H9 (cell line): ENCODE results near the gene NEXN. TPM values are rescaled to one million over a fixed set of nuclear protein-coding genes. Genes with fewer than 3 reads are reported as not detected.

ENCODE experiments used
- DNase-seq: peaks from one replicate; pipeline ENCODE4 v3.0.0-alpha.2; 2017
- H2AFZ ChIP-seq: one replicate; pipeline ENCODE4 v1.6.1; 2013; ENCODE audit warnings: mild to moderate bottlenecking, low read length, control low read depth, moderate library complexity
- H2AK5ac ChIP-seq: 2 replicates; pipeline ENCODE4 v1.6.1; 2013; ENCODE audit warnings: low read length, control low read depth, mixed read lengths; ENCODE audit not compliant: insufficient read length
- H2BK120ac ChIP-seq: one replicate; pipeline ENCODE4 v1.6.1; 2013; ENCODE audit warnings: low read depth, mild to moderate bottlenecking, low read length, control low read depth, inconsistent platforms; ENCODE audit not compliant: poor library complexity, severe bottlenecking
- H2BK12ac ChIP-seq: 2 replicates; pipeline ENCODE4 v1.6.1; 2013; ENCODE audit warnings: low read length, control low read depth, mixed read lengths, low read depth; ENCODE audit not compliant: insufficient read length
- H2BK15ac ChIP-seq: 2 replicates; pipeline ENCODE4 v1.6.1; 2013; ENCODE audit warnings: low read depth, low read length, control low read depth
- H2BK20ac ChIP-seq: one replicate; pipeline ENCODE4 v1.6.1; 2013; ENCODE audit warnings: low read depth, mild to moderate bottlenecking, low read length, control low read depth, inconsistent platforms; ENCODE audit not compliant: poor library complexity, severe bottlenecking
- H2BK5ac ChIP-seq: 2 replicates; pipeline ENCODE4 v1.6.1; 2013; ENCODE audit warnings: low read length, control low read depth, mixed read lengths; ENCODE audit not compliant: insufficient read length
- H3K14ac ChIP-seq: 2 replicates; pipeline ENCODE4 v1.6.1; 2013; ENCODE audit warnings: low read length, control low read depth; ENCODE audit not compliant: insufficient read depth
- H3K18ac ChIP-seq: 2 replicates; pipeline ENCODE4 v1.6.1; 2013; ENCODE audit warnings: low read depth, mild to moderate bottlenecking, mixed read lengths, low read length, control low read depth; ENCODE audit not compliant: insufficient read length
- H3K23ac ChIP-seq: 2 replicates; pipeline ENCODE4 v1.6.1; 2013; ENCODE audit warnings: low read length, control low read depth, mixed read lengths, low read depth; ENCODE audit not compliant: insufficient read length
- H3K23me2 ChIP-seq: 2 replicates; pipeline ENCODE4 v1.6.1; 2013; ENCODE audit warnings: low read depth, mild to moderate bottlenecking, mixed read lengths, low read length, control low read depth; ENCODE audit not compliant: insufficient read length, poor library complexity, severe bottlenecking
- H3K27ac ChIP-seq: 2 replicates; pipeline ENCODE4 v1.5.1; 2013; ENCODE audit warnings: low read length, control low read depth, mixed read lengths, low read depth; ENCODE audit not compliant: insufficient read length
- H3K27me3 ChIP-seq: 2 replicates; pipeline ENCODE4 v1.6.1; 2013; ENCODE audit warnings: low read length, control low read depth, inconsistent platforms; ENCODE audit not compliant: insufficient read depth
- H3K4ac ChIP-seq: 2 replicates; pipeline ENCODE4 v1.6.1; 2013; ENCODE audit warnings: low read depth, mild to moderate bottlenecking, control low read depth, inconsistent platforms, low read length, moderate library complexity
- H3K4me1 ChIP-seq: 2 replicates; pipeline ENCODE4 v1.6.1; 2013; ENCODE audit warnings: low read length, control low read depth, inconsistent platforms; ENCODE audit not compliant: insufficient read depth
- H3K4me2 ChIP-seq: 2 replicates; pipeline ENCODE4 v1.6.1; 2013; ENCODE audit warnings: low read length, control low read depth, mixed read lengths; ENCODE audit not compliant: insufficient read length, insufficient read depth
- H3K56ac ChIP-seq: 2 replicates; pipeline ENCODE4 v1.6.1; 2013; ENCODE audit warnings: low read depth, mild to moderate bottlenecking, mixed read lengths, low read length, control low read depth; ENCODE audit not compliant: insufficient read length
- H3K79me1 ChIP-seq: 2 replicates; pipeline ENCODE4 v1.6.1; 2013; ENCODE audit warnings: low read depth, mild to moderate bottlenecking, moderate library complexity, low read length, control low read depth, inconsistent platforms; ENCODE audit not compliant: insufficient read depth, poor library complexity, severe bottlenecking
- H3K79me2 ChIP-seq: 2 replicates; pipeline ENCODE4 v1.6.1; 2013; ENCODE audit warnings: low read length, control low read depth, inconsistent platforms; ENCODE audit not compliant: insufficient read depth
- H3K9ac ChIP-seq: 2 replicates; pipeline ENCODE4 v1.6.1; 2013; ENCODE audit warnings: low read length, control low read depth, mixed read lengths; ENCODE audit not compliant: insufficient read length; ENCODE audit errors: extremely low read depth
- H3K9me3 ChIP-seq: one replicate; pipeline ENCODE4 v1.6.1; 2013; ENCODE audit warnings: low read depth, low read length, inconsistent platforms; ENCODE audit not compliant: control insufficient read depth
- H3T11ph ChIP-seq: one replicate; pipeline ENCODE4 v1.6.1; 2013; ENCODE audit warnings: mild to moderate bottlenecking, low read length, control low read depth, inconsistent platforms
- H4K20me1 ChIP-seq: one replicate; pipeline ENCODE4 v1.6.1; 2013; ENCODE audit not compliant: control insufficient read depth, insufficient read length, insufficient read depth
- H4K5ac ChIP-seq: 2 replicates; pipeline ENCODE4 v1.6.1; 2013; ENCODE audit warnings: low read depth, mild to moderate bottlenecking, mixed read lengths, low read length, control low read depth; ENCODE audit not compliant: insufficient read length
- H4K8ac ChIP-seq: replicated peaks from 2 replicates; pipeline ENCODE4 v1.6.1; 2013; ENCODE audit warnings: low read length, control low read depth, mixed read lengths, low read depth; ENCODE audit not compliant: insufficient read length
- H4K91ac ChIP-seq: 2 replicates; pipeline ENCODE4 v1.6.1; 2013; ENCODE audit warnings: low read depth, mild to moderate bottlenecking, moderate library complexity, mixed read lengths, low read length, control low read depth; ENCODE audit not compliant: insufficient read length
- H3K27ac Mint-ChIP-seq, 3 experiments: 2 replicates in 2 of 3; 3 replicates in 1 of 3; pipeline ENCODE4 v1.8.0; 2020 to 2021; ENCODE audit warnings: mixed read lengths in 3 of 3, mild to moderate bottlenecking in 1 of 3, moderate library complexity in 1 of 3
- H3K27me3 Mint-ChIP-seq: 2 replicates; pipeline ENCODE4 v1.8.0; 2021; ENCODE audit warnings: low read depth, mild to moderate bottlenecking, moderate library complexity, mixed read lengths
- H3K36me3 Mint-ChIP-seq, 3 experiments: 2 replicates in 2 of 3; 3 replicates in 1 of 3; pipeline ENCODE4 v1.8.0; 2020 to 2021; ENCODE audit warnings: low read depth in 3 of 3, mixed read lengths in 3 of 3; ENCODE audit not compliant: insufficient read depth in 1 of 3
- H3K4me1 Mint-ChIP-seq, 2 experiments: 2 replicates each; pipeline ENCODE4 v1.8.0; 2020; ENCODE audit warnings: mixed read lengths in 2 of 2
- H3K4me3 Mint-ChIP-seq, 2 experiments: 2 replicates in 1 of 2; 3 replicates in 1 of 2; pipeline ENCODE4 v1.8.0; 2020 to 2021; ENCODE audit warnings: mild to moderate bottlenecking in 2 of 2, mixed read lengths in 2 of 2, moderate library complexity in 1 of 2
- H3K9me3 Mint-ChIP-seq, 2 experiments: 2 replicates in 1 of 2; 3 replicates in 1 of 2; pipeline ENCODE4 v1.8.0; 2020; ENCODE audit warnings: mild to moderate bottlenecking in 2 of 2, mixed read lengths in 2 of 2, moderate library complexity in 1 of 2
- WGBS: extraction: QIAGEN DNeasy Blood & Tissue Kit; methylation state at CpG from one replicate; pipeline ENCODE4 v1.1.7; 2013; ENCODE audit warnings: missing lambda C conversion rate, low lambda C conversion rate, mixed read lengths; ENCODE audit not compliant: insufficient read length; ENCODE audit errors: extremely low coverage; 5-methylcytosine and 5-hydroxymethylcytosine counted together
- total RNA-seq: library from RNA; stranded (reverse); gene quantifications from 2 replicates; pipeline ENCODE4 v1.2.1, GENCODE V29; 2021
- TF ChIP-seq, protein P1 (sequence below): fragments of 200-600 bp; sonication (generic); conservative IDR thresholded peaks from 3 replicates; pipeline ENCODE4 v1.8.0; 2021; ENCODE audit warnings: antibody characterized with exemption, mild to moderate bottlenecking

The NEXN gene
- total RNA-seq, 1 experiment from 2014 or later = 3.2 TPM

DNA sequence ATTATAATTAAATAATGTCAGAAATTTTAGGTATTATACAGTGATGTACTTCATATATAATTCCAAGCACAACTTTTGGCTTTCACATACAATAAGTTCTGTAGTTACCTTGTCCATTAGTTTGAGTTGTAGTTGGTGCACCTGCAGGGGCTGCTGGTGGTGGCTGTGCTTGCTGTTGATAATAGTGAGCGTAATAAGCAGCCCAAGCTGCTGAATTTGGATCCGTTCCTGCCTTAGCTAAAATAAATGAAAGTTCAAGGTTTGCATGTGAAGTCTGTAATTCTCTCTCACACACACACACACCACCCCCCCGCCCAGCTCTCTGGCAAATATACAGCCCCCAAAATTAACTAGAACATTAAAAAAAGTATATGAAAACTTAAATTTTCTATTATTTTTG, 68.0 kb downstream of the NEXN start:
- H3K27ac Mint-ChIP-seq = no peak overlapping the region
- Histone ChIP-seq H3K4me2 (no peak overlapping the region), H2BK12ac (no peak overlapping the region), H3K56ac (no peak overlapping the region), H3K9ac (no peak overlapping the region), H3K79me1 (peaks cover 7% of the 10 kb centered on the region), H3K79me2 (no peaks in the 10 kb centered on the region), H4K20me1 (no peaks in the 10 kb centered on the region), H2AFZ (no peak overlapping the region), H3K9me3 (no peaks in the 10 kb centered on the region), H2AK5ac (no peak overlapping the region), H4K91ac (no peak overlapping the region), H3K23ac (no peak overlapping the region), H3K4ac (no peak overlapping the region), H3K14ac (no peak overlapping the region), H3K27ac (no peak overlapping the region), H2BK5ac (no peak overlapping the region), H3K23me2 (no peaks in the 10 kb centered on the region), H3K4me1 (no peaks in the 10 kb centered on the region), H3K27me3 (no peaks in the 10 kb centered on the region), H2BK15ac (no peak overlapping the region), H3T11ph (no peak overlapping the region), H2BK20ac (no peak overlapping the region), H3K18ac (no peak overlapping the region), H4K8ac (no peak overlapping the region), H2BK120ac (no peak overlapping the region), H4K5ac (no peak overlapping the region)
- no CpG with 5 or more reads among the region's 3 CpGs for WGBS
- H3K4me3 Mint-ChIP-seq = no peak overlapping the region
- H3K9me3 Mint-ChIP-seq = no peaks in the 10 kb centered on the region
- H3K27me3 Mint-ChIP-seq = no peaks in the 10 kb centered on the region
- TF ChIP-seq, protein P1, sequence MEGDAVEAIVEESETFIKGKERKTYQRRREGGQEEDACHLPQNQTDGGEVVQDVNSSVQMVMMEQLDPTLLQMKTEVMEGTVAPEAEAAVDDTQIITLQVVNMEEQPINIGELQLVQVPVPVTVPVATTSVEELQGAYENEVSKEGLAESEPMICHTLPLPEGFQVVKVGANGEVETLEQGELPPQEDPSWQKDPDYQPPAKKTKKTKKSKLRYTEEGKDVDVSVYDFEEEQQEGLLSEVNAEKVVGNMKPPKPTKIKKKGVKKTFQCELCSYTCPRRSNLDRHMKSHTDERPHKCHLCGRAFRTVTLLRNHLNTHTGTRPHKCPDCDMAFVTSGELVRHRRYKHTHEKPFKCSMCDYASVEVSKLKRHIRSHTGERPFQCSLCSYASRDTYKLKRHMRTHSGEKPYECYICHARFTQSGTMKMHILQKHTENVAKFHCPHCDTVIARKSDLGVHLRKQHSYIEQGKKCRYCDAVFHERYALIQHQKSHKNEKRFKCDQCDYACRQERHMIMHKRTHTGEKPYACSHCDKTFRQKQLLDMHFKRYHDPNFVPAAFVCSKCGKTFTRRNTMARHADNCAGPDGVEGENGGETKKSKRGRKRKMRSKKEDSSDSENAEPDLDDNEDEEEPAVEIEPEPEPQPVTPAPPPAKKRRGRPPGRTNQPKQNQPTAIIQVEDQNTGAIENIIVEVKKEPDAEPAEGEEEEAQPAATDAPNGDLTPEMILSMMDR = no peak
- peaks cover 52 to 89% (median 89%) of the 10 kb centered on the region in 3 experiments for H3K36me3 Mint-ChIP-seq
- H3K4me1 Mint-ChIP-seq = no peaks in the 10 kb centered on the region
- no peak for DNase-seq
